Neural cell (in vitro differentiated cells): ENCODE measurements around the gene GALK2. TPM values are rescaled to one million over a fixed set of nuclear protein-coding genes. Genes with fewer than 3 reads are reported as not detected.
A peak's percentile ranks its signal among the peaks of the same experiment; 100 is the strongest.

Experiments used
- H2AFZ ChIP-seq: fragments of 200-600, 300-800 bp; sonication (generic), shearing (Covaris generic); 2 replicates; pipeline ENCODE4 v1.6.0; 2014; ENCODE audit warnings: low read depth, mild to moderate bottlenecking, antibody characterized with exemption, low read length, moderate library complexity
- H3F3A ChIP-seq: fragments of 200-600 bp; shearing (Covaris generic); 2 replicates; pipeline ENCODE4 v1.6.1; 2016; ENCODE audit warnings: mild to moderate bottlenecking, moderate library complexity, mixed read lengths, antibody characterized with exemption, low read length; ENCODE audit not compliant: insufficient read depth, poor library complexity, severe bottlenecking
- H3K27ac ChIP-seq: fragments of 200-600, 300-800 bp; sonication (generic), shearing (Covaris generic); 2 replicates; pipeline ENCODE4 v1.5.1; 2014; ENCODE audit warnings: mild to moderate bottlenecking, low read length, moderate library complexity
- H3K27me3 ChIP-seq: fragments of 300-800, 200-600 bp; sonication (generic), shearing (Covaris generic); 2 replicates; pipeline ENCODE4 v1.6.0; 2014; ENCODE audit warnings: mild to moderate bottlenecking, low read depth, low read length, moderate library complexity; ENCODE audit not compliant: insufficient read depth
- H3K36me3 ChIP-seq: fragments of 300-800, 200-600 bp; sonication (generic), shearing (Covaris generic); 2 replicates; pipeline ENCODE4 v1.5.1; 2014; ENCODE audit warnings: mild to moderate bottlenecking, antibody characterized with exemption, low read length, moderate library complexity; ENCODE audit not compliant: insufficient read depth
- H3K4me2 ChIP-seq: fragments of 300-800, 200-600 bp; sonication (generic), shearing (Covaris generic); 2 replicates; pipeline ENCODE4 v1.6.0; 2014; ENCODE audit warnings: mild to moderate bottlenecking, low read length
- H3K4me3 ChIP-seq: fragments of 300-800, 200-600 bp; sonication (generic), shearing (Covaris generic); 2 replicates; pipeline ENCODE4 v1.5.1; 2014; ENCODE audit warnings: mild to moderate bottlenecking, low read length, moderate library complexity
- H3K79me2 ChIP-seq: fragments of 200-600 bp; shearing (Covaris generic); replicated peaks from 2 replicates; pipeline ENCODE4 v1.6.0; 2014; ENCODE audit warnings: mild to moderate bottlenecking, low read length, moderate library complexity; ENCODE audit not compliant: insufficient read depth
- H3K9ac ChIP-seq: fragments of 300-800, 200-600 bp; sonication (generic), shearing (Covaris generic); 2 replicates; pipeline ENCODE4 v1.6.1; 2016; ENCODE audit warnings: mild to moderate bottlenecking, low read length, mixed read lengths
- H3K9me2 ChIP-seq: fragments of 200-600 bp; shearing (Covaris generic); 2 replicates; pipeline ENCODE4 v1.6.1; 2016; ENCODE audit warnings: mild to moderate bottlenecking, low read length, mixed read lengths; ENCODE audit not compliant: insufficient read depth
- H3K9me3 ChIP-seq: fragments of 200-600, 300-800 bp; sonication (generic), shearing (Covaris generic); 2 replicates; pipeline ENCODE4 v1.6.1; 2016; ENCODE audit warnings: mild to moderate bottlenecking, mixed run types, low read length, moderate library complexity, mixed read lengths
- H4K20me1 ChIP-seq: fragments of 200-600 bp; shearing (Covaris generic); 2 replicates; pipeline ENCODE4 v1.6.1; 2016; ENCODE audit warnings: mild to moderate bottlenecking, mixed run types; ENCODE audit not compliant: insufficient read depth
- CTCF ChIP-seq: fragments of 450-650 bp; IDR thresholded peaks from 2 replicates; pipeline ENCODE4 v1.5.1; 2014; ENCODE audit warnings: antibody characterized with exemption, mild to moderate bottlenecking, moderate library complexity; ENCODE audit not compliant: poor library complexity, severe bottlenecking
- EP300 ChIP-seq: fragments of 450-650 bp; conservative IDR thresholded peaks from 2 replicates; pipeline ENCODE4 v1.6.1; 2014; ENCODE audit warnings: antibody characterized with exemption, mild to moderate bottlenecking, moderate library complexity; ENCODE audit not compliant: poor library complexity, severe bottlenecking
- EZH2 ChIP-seq: fragments of 200-600, 300-800 bp; shearing (Covaris generic), sonication (generic); IDR thresholded peaks from 2 replicates; pipeline ENCODE4 v1.6.1; 2014; ENCODE audit warnings: antibody characterized with exemption, low read length, borderline replicate concordance, mild to moderate bottlenecking; ENCODE audit not compliant: insufficient read depth, poor library complexity, severe bottlenecking
- MXI1 ChIP-seq: fragments of 450-650 bp; conservative IDR thresholded peaks from 2 replicates; pipeline ENCODE4 v1.6.1; 2014; ENCODE audit warnings: antibody characterized with exemption, mild to moderate bottlenecking; ENCODE audit not compliant: poor library complexity, severe bottlenecking
- POLR2AphosphoS5 ChIP-seq: IDR thresholded peaks from 2 replicates; pipeline ENCODE4 v1.6.1; 2012
- RAD21 ChIP-seq: fragments of 450-650 bp; conservative IDR thresholded peaks from 2 replicates; pipeline ENCODE4 v1.6.1; 2014; ENCODE audit warnings: antibody characterized with exemption, mild to moderate bottlenecking, moderate library complexity
- SMC3 ChIP-seq: fragments of 450-650 bp; conservative IDR thresholded peaks from 2 replicates; pipeline ENCODE4 v1.6.1; 2014; ENCODE audit warnings: antibody characterized with exemption, mild to moderate bottlenecking, moderate library complexity; ENCODE audit not compliant: poor library complexity
- TAF1 ChIP-seq: IDR thresholded peaks from 2 replicates; pipeline ENCODE4 v1.6.1; 2012; ENCODE audit warnings: low read depth
- polyA plus RNA-seq: library from polyadenylated mRNA; depleted of rRNA; stranded (reverse); fragments of >200 nt; gene quantifications from 2 replicates; pipeline ENCODE4 v1.2.3, GENCODE V29; 2014
- TF ChIP-seq, protein P1 (sequence below): IDR thresholded peaks from 2 replicates; pipeline ENCODE4 v1.6.1; 2012; ENCODE audit warnings: borderline replicate concordance

Gene GALK2
- polyA plus RNA-seq, 1 donor from 2014 or later = 26.3 TPM

DNA sequence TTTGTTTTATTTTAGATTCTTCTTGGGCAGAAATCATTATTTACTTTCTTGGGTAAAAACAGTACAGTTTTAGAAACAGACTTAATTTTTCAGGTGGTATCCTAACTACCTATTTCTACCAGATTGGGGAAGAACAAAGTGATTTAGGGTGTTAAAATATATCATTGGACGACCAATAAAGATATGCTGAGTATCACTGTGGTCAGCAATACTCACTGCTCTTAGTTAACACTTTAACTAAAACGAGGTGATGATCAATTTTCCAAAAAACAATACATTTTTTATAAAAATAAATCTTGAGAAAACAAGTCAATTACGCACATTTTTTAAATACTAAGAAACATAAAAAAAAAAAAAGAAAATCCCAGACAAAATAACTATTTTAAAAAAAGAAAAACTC lies 18.2 kb upstream of the GALK2 start:
- peaks cover 88% of the 10 kb centered on the region for H3K79me2 ChIP-seq
- H3K9me3 ChIP-seq = no peaks in the 10 kb centered on the region
- H3F3A ChIP-seq = no peaks in the 10 kb centered on the region
- H2AFZ ChIP-seq = no peak overlapping the region
- H3K9ac ChIP-seq = no peak overlapping the region
- no peaks in the 10 kb centered on the region for H3K36me3 ChIP-seq
- H4K20me1 ChIP-seq = no peaks in the 10 kb centered on the region
- TF ChIP-seq EZH2 (no peak), EP300 (no peak), SMC3 (no peak), MXI1 (no peak), RAD21 (no peak), CTCF (no peak), TAF1 (no peak), POLR2AphosphoS5 (no peak)
- TF ChIP-seq, protein P1, sequence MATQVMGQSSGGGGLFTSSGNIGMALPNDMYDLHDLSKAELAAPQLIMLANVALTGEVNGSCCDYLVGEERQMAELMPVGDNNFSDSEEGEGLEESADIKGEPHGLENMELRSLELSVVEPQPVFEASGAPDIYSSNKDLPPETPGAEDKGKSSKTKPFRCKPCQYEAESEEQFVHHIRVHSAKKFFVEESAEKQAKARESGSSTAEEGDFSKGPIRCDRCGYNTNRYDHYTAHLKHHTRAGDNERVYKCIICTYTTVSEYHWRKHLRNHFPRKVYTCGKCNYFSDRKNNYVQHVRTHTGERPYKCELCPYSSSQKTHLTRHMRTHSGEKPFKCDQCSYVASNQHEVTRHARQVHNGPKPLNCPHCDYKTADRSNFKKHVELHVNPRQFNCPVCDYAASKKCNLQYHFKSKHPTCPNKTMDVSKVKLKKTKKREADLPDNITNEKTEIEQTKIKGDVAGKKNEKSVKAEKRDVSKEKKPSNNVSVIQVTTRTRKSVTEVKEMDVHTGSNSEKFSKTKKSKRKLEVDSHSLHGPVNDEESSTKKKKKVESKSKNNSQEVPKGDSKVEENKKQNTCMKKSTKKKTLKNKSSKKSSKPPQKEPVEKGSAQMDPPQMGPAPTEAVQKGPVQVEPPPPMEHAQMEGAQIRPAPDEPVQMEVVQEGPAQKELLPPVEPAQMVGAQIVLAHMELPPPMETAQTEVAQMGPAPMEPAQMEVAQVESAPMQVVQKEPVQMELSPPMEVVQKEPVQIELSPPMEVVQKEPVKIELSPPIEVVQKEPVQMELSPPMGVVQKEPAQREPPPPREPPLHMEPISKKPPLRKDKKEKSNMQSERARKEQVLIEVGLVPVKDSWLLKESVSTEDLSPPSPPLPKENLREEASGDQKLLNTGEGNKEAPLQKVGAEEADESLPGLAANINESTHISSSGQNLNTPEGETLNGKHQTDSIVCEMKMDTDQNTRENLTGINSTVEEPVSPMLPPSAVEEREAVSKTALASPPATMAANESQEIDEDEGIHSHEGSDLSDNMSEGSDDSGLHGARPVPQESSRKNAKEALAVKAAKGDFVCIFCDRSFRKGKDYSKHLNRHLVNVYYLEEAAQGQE = no peak
- no peaks in the 10 kb centered on the region for H3K27me3 ChIP-seq
- H3K9me2 ChIP-seq = no peaks in the 10 kb centered on the region
- no peak overlapping the region for H3K4me2 ChIP-seq
- no peak overlapping the region for H3K27ac ChIP-seq
- no peak overlapping the region for H3K4me3 ChIP-seq

GRCh38 chr15:49152552-49153312 lies 17.3 kb upstream of the GALK2 start:
- no peaks in the 10 kb centered on the region for H4K20me1 ChIP-seq
- TF ChIP-seq RAD21 = no peak
- TF ChIP-seq POLR2AphosphoS5 = no peak
- TF ChIP-seq TAF1 = no peak
- TF ChIP-seq, protein P1 = no peak
- TF ChIP-seq MXI1 = no peak
- TF ChIP-seq EZH2 = no peak
- TF ChIP-seq CTCF = no peak
- no peak for TF ChIP-seq SMC3
- TF ChIP-seq EP300 = no peak
- H3K9ac ChIP-seq = no peak overlapping the region
- no peaks in the 10 kb centered on the region for H3K36me3 ChIP-seq
- no peak overlapping the region for H3K4me2 ChIP-seq
- no peaks in the 10 kb centered on the region for H3K9me3 ChIP-seq
- no peaks in the 10 kb centered on the region for H3K9me2 ChIP-seq
- no peak overlapping the region for H2AFZ ChIP-seq
- peaks cover 83% of the 10 kb centered on the region for H3K79me2 ChIP-seq
- H3K4me3 ChIP-seq = peak overlapping the region; percentile 75
- no peak overlapping the region for H3K27ac ChIP-seq
- H3K27me3 ChIP-seq = no peaks in the 10 kb centered on the region
- no peaks in the 10 kb centered on the region for H3F3A ChIP-seq
